Activated T-helper 1 cell treated with Interleukin-2 at 50 U/mL for 16 hours (primary cell): ENCODE measurements around the gene EIF2B4.
"Not testable (repeated sequence)": the region's sequence is repeated elsewhere in the genome, so short reads cannot be mapped to it uniquely, and the experiment has no call there.

Experiments
- DNase-seq: peaks from one replicate; pipeline ENCODE4 v3.0.0-alpha.2; 2020; ENCODE audit warnings: low read depth

Gene EIF2B4

DNA sequence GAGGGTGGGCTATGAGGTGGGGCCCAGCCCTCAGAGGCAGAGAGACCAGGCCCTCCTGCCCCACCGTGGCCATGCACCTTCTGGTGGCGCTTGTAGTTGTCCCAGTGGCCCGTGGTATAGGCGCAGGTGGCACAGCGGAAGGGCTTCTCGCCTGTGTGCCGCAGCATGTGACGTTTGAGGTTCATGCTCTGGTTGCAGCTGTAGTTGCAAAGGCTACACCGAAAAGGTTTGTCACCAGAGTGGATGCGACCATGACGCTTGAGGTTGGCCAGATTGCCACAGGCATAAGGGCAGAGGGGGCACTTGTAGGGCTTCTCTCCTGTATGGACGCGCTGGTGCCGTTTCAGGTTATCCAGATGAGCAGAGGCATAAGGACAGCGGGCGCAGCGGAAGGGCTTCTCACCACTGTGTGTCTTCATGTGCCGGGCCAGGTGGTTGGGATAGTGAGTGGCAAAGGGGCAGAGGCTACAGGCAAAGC lies 7.5 kb upstream of the EIF2B4 start:
- DNase-seq: no peak

DNA sequence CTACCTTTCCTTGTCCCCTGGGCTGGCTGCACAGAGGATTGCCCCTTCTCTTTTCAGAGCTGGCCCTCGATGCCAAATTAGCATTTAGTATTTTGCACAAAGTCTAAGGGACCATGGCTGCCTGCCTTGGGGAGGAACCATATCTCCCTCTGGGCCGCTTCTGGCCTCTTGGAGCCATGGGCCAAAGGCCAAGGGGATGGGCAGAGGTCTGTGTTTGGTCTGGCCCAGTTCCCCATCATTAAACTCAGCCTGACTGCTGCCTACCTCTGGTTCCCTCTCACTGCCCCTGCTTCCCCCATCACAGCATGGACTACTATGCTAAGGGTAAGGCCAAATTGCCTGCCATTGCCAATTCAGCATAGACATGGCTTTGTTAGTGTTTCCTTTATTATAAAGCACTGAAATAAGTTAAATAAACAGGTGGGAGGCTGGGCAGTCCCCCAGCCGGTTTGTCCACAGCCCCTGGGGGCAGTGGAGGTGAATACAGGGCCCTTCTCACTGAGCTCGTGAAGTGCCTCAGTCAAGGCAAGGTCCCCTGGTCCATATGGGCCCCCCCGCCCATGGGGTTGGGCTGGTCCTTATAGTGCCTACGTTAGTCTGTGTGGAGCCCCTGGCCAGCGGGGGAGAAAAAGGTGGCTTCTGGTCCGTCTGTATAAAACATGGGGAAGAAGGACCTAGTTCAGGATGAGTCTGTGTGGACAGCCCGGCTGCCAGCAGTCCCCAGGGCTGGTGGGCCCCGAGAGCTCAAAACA lies 6.9 kb upstream of the EIF2B4 start:
- no peak for DNase-seq

DNA sequence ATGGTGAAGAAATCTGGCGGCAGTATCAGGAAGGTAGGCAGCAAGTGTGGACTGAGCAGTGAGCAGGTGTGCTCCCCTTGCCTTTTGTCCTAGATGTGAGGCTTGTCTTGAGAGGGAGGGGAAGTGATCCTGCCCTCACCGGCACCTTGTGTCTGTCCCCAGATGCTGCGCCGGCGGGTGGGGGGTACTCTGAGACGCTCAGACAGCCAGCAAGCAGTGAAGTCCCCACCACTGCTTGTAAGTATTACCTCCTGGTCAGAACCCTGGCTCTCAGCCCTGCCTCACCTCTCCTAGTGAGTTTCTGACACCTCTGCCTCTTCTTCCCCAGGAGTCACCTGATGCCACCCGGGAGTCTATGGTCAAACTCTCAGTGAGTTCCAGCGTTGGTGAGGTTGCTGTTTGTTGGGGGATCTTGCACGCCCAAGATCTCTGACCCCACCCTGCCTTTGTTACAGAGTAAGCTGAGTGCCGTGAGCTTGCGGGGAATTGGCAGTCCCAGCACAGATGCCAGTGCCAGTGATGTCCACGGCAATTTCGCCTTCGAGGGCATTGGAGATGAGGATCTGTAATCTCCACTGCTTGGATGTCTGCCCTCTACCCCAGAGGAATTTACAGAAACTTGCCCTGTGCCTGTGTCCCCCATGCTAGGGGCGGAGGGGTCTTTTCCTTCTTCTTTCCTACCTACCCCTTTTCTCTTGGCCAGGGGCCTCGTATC lies 6.2 kb upstream of the EIF2B4 start:
- no peak for DNase-seq

DNA sequence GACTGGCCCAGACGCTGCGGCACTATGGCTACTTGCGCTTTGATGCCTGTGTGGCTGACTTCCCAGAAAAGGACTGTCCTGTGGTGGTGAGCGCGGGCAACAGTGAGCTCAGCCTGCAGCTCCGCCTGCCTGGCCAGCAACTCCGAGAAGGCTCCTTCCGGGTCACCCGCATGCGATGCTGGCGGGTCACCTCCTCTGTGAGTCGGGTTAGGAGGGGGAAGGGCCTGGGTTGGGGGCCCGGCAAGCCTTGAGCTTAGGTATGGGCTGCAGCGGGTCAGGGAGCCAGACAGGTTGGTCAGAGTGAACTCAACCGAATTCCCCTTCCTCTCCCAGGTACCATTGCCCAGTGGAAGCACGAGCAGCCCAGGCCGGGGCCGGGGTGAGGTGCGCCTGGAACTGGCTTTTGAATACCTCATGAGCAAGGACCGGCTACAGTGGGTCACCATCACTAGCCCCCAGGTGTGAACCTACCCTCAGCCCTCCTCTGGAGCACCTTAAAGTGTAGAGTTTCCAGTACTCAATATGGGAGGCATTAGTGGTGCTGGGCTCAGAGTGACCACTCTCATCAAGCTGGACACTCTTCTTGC lies 5.5 kb upstream of the EIF2B4 start:
- DNase-seq: no peak

DNA sequence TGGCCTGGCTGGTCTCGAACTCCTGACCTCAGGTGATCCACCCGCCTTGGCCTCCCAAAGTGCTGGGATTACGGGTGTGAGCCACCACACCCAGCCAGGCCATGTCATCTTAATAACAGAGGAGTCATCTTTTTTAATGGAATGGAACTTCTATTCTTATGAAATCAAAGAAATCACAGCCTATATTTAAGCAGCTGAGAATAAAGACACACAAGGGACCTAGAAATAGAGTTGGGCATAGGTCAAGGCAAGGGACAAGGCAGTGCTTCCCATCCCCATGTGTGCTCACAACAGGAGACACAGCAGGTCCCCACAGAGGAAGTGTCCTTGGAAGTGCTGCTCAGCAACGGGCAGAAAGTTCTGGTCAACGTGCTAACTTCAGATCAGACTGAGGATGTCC lies 3.4 kb upstream of the EIF2B4 start:
- no peak for DNase-seq

DNA sequence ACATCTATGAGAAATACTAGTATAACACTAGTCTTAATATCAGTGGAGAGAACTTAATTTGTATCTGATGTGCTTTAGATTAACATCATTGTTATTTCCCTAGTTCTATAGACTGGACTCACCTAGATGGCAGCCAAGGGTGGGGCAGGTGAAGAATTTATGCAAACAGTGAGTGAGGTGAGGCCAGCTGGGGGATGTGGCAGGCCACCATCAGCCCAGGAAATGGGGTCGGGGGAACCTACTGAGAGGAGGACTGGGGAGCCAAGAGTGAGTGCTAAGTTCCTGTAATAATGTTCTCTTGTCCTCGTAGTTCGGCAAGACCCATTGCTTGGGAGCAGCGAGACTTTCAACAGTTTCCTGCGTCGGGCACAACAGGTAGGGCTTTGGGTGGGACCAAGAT lies 2.8 kb upstream of the EIF2B4 start:
- no peak for DNase-seq

DNA sequence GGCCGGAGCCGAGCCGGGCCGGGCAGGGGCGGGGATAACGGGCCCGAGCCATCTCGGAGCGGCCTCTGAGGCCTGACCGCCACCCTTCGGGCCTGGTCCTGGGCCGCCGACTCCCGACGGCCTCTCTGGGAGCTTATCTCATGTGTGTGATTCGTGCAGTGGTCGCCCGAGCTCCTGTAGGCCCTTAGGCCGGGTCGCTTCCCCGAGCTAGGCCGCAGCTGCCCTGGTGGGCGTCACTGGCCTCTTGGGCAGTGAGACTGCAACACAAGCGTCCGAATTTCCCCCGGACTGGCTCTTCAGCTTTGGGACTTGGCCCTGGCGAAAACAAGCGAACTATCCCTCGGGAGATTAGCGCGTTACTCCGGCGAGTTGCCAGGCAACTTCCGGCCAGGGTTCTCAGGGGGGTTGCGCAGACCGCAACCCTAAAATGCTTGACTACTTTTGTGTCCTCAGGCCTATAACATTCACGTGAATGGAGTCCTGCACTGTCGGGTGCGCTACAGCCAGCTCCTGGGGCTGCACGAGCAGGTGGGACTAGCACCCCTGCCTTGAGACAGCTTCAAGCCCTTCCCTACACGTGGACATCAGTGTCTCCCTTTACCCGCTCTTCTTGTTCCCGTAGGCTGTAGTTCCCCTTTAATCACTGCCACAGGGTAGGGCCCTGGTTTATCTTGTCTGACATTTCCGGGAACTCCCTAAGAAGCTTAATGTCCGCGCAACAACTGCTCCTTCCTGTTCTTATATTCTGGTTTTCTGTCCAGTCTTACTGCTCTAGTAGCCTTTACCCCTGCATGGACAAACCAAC lies 880 bp upstream of the EIF2B4 start:
- DNase-seq: no peak

DNA sequence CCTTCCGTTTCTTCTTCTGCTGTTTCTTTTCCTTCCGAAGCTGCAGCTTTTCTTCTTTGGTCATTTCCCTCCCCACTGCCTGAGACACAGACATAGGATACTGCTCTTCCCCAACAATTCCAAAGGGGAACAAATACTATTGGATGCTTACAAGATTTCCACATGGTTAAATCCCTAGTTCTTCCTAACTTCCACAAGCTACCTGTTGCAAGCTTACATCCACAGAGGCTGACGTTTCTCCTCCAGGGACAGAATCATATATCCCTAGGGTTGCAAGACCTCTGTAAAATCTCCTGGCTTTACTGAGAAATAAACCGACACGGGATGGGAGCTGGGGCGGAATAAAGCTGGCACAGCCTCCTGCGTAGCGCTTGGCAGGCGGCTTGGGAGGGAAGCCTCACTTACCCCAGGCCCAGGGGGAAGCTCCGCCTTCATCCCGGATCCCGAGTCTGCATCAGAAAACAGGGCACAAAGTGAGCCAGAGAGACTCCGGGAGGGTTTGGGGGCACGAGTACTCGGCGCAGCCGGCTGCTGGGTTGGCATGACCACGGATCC lies 590 bp downstream of the EIF2B4 start:
- DNase-seq: no peak

DNA sequence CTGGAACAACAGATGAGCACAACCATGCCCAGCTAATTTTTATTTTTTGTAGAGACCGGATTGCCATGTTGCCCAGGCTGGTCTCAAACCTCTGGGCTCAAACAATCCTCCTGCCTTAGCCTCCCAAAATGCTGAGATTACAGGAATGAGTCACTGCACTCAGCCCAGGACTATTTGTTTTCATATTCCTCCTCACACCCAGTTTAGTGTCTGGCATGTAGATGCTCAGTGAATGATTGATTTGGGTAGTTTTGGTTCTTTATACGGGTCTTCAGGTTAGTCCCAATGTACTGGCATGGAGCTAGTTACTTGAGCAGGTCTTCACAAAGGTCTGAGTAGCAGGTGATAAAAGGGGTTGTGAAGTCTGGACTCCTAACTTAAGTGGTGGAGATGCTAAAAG lies 6.2 kb downstream of the EIF2B4 start:
- DNase-seq: no peak

DNA sequence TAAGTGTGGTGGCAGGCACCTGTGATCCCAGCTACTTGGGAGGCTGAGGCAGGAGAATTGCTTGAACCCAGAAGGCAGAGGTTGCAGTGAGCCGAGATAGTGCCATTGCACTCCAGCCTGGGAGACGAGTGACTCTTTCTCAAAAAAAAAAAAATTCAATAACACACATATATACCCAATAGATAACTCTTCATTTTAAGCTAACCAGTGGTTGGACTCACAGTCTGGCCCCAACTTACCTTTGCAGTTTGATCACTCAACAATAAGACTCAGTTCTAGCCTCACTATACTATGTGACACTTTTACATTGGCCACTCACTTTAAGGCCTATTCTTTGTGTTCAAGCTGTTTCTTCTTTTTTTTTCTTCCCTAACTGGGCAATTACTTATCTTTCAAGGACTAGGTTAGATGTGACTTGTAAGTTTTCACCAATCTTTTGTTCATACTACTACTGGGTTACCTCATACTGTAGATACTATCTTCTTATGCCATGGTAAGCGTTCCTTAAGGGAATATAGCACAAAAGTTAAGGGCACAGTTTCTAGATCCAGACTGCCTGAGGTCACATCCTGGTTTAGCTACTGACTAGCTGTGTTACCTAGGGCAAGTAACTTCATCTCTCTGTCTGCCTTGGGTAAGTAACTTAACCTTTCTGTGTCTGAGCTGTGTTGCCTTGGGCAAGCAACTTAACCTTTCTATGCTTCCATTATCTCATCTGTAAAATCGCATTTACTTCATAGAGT lies 7.3 kb downstream of the EIF2B4 start:
- no peak for DNase-seq

DNA sequence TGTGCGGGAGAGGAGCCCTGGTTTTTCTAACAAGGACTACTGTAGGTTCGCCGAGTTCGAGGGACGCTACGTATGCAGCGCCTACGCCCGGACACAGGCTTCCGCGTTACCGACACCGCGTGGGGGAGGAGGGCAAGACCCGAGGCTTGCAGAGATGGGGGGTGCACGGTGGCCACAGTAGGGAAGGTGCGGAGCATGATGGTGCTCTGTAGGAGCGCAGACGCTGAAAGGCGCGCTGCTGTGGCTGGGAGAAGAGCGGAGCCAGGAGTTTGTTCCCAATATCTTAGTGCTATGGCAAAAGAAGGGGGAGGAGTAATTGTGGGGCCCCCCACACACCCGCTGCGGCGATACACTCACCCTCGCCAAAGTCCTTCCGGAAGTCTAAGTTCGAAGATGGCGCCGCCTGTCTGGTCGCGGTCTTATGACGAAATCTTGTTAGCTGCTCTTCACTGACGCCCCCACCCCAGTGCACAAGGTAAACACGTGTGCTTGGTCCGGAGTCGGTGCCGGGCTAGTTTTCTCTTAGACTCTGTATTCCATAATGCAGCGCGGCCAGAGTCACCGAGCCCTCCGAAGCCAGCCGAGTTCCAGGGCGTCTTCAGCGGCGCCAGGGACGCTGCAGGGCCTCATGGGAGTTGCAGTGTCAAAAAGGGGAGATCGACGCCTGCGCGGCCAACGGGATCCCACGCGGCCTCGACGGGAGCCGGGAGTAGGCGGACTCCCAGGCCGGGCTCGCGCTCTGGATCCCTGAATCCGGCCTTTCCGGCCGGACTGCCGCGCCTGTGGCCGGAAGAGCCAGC lies 13.6 kb downstream of the EIF2B4 start, which contains the start of gene GTF3C2:
TSS of gene GTF3C2 (minus strand) at position 383 of the 800 bp plus-strand sequence. CDS start 13,210 bp downstream, outside the sequence.
- DNase-seq: peak; percentile 82

DNA sequence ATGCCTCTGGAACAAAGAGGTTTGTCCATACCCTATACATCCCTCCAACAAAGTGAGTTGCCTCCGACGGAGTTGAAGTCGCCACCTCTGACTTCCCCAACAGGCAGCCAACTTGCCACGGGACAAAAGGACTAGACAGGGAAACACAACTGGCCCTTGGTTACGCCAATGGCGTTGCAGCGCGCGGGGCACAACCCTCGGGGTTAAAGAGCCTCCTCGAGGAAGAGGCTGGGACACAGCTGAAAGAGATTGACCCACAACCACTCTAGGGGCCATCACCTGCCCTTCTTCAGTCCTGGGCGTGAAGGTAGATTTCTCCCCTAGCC lies 14.1 kb downstream of the EIF2B4 start:
- DNase-seq: no peak

DNA sequence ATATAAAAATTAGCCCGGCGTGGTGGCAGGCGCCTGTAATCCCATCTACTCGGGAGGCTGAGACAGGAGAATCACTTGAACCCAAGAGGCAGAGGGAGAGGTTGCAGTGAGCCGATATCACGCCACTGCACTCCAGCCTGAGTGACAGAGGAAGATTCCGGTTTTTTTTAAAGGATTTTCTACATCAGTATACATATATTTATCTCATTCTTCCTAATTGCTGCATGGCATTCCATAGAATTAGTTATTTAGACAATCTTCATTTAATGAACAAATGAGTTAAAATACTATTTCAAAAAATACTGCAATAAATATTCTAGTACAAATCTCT lies 15.6 kb downstream of the EIF2B4 start:
- DNase-seq: no peak

DNA sequence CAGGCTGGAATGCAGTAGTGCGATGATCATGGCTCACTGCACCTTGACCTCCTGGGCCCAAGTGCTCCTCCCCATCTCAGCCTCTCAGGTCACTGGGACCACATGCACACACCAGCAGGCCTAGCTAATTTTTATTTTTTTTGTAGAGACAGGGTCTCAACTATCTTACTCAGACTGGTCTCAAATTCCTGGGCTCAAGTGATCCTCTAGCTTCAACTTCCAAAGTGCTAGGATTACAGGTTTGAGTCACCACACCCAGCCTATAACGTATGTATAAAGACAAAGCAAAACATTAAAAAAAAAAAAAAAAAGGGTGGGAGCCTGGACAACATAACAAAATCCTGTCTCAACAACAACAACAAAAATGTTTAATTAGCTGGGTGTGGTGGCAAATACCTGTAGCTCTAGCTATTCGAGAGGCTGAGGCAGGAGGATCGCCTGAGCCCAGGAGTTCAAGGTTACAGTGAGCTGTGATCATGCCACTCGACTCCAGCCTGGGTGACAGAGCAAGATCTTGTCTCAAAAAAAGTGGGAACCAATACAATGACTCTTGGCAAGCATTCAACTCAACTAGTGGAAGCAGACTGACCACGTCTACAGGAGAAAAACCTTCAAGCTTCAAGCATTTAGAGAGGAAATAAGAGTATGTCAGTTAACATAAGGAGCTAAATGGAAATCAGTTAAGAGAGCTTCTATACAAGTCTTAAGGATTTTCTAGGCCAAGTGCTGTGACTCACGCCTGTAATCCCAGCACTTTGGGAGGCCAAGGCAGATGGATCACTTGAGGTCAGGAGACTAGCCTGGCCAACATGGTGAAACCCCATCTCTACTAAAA lies 16.2 kb downstream of the EIF2B4 start:
- no peak for DNase-seq

DNA sequence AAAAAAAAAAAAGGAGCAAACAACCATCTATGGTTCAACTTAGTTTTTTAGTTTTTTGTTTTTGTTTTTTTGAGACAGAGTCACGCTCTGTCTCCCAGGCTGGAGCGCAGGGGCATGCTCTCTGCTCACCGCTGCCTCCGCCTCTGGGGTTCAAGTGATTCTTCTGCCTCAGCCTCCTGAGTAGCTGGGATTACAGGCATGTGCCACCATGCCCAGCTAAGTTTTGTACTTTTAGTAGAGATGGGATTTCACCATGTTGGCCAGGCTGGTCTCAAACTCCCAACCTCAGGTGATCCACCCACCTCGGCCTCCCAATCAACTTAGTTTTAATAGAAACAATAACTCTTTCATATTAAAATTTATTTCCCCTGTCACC lies 16.8 kb downstream of the EIF2B4 start:
- not testable (repeated sequence) for DNase-seq

DNA sequence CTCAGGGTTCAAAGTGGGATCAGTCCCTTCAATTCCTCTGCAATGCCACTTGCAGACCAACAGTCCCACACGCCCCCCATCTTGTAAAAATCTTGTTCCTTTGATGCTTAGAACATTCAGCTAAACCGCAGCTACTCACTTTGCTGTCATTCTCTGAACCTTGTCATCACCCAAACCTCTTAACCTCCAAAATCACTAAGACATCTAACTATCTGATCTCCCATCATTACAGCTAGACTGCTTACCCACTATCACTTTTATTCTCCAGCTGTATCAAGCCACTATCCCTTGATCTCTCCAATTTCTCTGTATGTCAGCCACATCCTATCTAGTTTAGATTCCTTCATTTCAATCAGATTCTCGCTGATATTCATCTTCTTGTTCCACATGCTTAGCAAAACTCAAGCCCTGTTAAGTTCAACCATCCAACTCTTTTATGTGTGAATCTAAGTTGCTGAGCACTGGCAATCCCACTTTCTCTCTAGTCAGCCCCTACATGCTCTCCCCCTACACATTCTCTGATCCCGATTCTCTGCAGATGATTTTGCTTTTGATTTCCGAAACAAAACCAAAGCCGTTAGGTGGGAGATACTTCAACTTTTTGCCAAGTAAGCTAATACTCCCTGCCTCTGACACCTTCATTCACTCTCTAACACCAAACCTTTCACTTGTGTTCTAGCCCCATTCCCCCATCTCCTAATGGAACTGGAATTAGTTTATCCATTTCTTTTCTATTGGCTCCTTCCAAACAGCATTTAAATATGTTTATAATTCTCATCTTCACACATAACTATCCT lies 18.1 kb downstream of the EIF2B4 start:
- DNase-seq: no peak

DNA sequence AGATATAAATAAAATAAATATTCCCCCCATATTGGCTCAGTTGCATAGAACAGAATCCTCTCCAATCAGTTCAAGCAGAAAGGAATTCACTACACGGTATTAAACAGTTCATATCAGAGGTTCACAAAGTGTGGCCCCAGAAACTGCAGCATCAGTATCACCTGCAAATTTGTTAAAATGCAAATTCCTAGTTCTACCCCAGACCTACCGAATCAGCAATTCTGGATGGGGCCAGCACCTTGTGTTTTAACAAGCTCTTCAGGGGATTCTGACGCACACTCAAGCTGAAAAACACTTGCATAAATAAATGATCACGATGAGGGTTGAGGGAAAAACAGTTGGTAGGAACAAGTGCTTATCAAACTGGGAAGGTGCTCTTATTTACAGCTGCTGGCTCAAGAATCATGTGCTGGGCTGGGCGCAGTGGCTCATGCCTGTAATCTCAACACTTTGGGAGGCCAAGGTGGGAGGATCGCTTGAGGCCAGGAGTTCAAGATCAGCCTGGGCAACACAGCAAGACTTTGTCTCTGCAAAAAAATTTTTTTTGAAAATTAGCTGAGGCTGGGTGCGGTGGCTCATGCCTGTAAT lies 19.9 kb downstream of the EIF2B4 start:
- DNase-seq: no peak

DNA sequence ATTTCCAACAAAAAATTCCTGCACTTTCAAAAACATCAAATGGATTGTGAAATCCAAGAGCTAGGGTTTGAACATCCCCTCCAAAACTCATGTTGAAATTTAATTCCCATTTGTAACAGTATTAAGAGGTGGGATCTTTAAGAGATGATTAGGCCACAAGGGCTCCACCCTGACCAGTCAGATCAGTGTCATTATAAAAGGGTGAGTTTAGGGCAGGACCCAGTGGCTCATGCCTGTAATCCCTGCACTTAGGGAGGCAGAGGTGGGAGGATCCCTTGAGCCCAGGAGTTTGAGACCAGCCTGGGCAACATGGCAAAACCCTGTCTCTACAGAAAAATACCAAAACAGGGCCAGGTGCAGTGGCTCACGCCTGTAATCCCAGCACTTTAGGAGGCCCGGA lies 22.5 kb downstream of the EIF2B4 start:
- no peak for DNase-seq

DNA sequence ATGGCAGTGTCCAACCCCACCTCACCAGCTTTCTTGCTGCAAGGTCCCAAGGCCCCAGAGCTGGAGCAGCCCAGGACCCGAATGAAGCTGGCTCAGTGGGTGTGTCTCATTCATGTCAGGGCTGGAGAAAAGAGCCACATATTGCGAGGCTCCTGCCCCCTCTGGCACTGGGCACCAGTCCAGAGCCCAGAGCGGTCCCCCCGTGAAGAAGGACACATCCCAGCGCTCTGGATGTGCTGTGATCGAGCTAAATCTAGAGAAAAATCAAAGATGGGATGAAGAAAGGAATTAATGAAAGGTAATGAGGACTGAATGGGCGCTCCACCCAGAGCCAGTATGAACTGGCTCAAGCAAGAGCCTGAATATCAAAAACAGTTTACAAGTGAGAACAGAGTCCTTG lies 34.0 kb downstream of the EIF2B4 start:
- no peak for DNase-seq
